Testis (tissue), 3 donors: ENCODE results near the gene PA2G4. TPM values are rescaled to one million over a fixed set of nuclear protein-coding genes. Genes with fewer than 3 reads are reported as not detected.

Experiments used
- DNase-seq: peaks from one replicate; pipeline ENCODE4 v3.0.0-alpha.2; 2019
- H3K27ac ChIP-seq, 2 donors: fragments of 200-600 bp; sonication (generic); one replicate each; pipeline ENCODE4 v1.5.1; 2019
- H3K27me3 ChIP-seq: fragments of 200-600 bp; sonication (generic); one replicate; pipeline ENCODE4 v1.5.1; 2019
- H3K36me3 ChIP-seq: fragments of 200-600 bp; sonication (generic); one replicate; pipeline ENCODE4 v1.5.1; 2017; ENCODE audit warnings: low read depth; ENCODE audit errors: missing control alignments
- H3K4me1 ChIP-seq: fragments of 200-600 bp; sonication (generic); one replicate; pipeline ENCODE4 v1.5.1; 2019
- H3K4me3 ChIP-seq, 2 donors: fragments of 200-600 bp; sonication (generic); one replicate each; pipeline ENCODE4 v1.5.1; 2017 to 2019
- H3K9me3 ChIP-seq: fragments of 200-600 bp; sonication (generic); one replicate; pipeline ENCODE4 v1.5.1; 2017
- POLR2A ChIP-seq: fragments of 450-650 bp; IDR thresholded peaks from one replicate; pipeline ENCODE4 v1.6.1; 2017; ENCODE audit warnings: antibody characterized with exemption, mild to moderate bottlenecking, moderate library complexity
- WGBS, 2 donors: methylation state at CpG; one replicate each; pipeline ENCODE4 v1.1.5; 2018; 5-methylcytosine and 5-hydroxymethylcytosine counted together
- intact Hi-C: fragments of 100-400 bp; cut with DNase I; formaldehyde crosslinking; loops from one replicate; pipeline ENCODE4 v1.15.1; 2023; ENCODE audit warnings: low total_unique reads
- polyA plus RNA-seq: library from polyadenylated mRNA; stranded (reverse); fragments of 350-450 nt; fragmentation: Illumina TruSeq; extraction: RNeasy Lipid Tissue Mini Kit (QIAGEN cat#74804); gene quantifications from one replicate; pipeline ENCODE4 v1.2.3, GENCODE V29; 2014; ENCODE audit warnings: low read depth, low replicate concordance; ENCODE audit not compliant: insufficient read depth
- total RNA-seq, 2 donors: library from RNA; depleted of rRNA; stranded (reverse); fragments of >200 nt; gene quantifications; one replicate each; pipeline ENCODE4 v1.2.3, GENCODE V29; 2016
- TF ChIP-seq, protein P1 (sequence below), 3 experiments: fragments of 450-650 bp in 2 of 3; fragments of 200-600 bp in 1 of 3; sonication (generic) in 1 of 3; IDR thresholded peaks; one replicate each; pipeline ENCODE4 v1.5.1; 2016 to 2019; ENCODE audit warnings: antibody characterized with exemption in 3 of 3, mild to moderate bottlenecking in 2 of 3, moderate library complexity in 1 of 3

The PA2G4 gene
- total and polyA plus RNA-seq, 3 donors from 2014 or later = 61.0 to 190 (median 81.4) TPM

DNA sequence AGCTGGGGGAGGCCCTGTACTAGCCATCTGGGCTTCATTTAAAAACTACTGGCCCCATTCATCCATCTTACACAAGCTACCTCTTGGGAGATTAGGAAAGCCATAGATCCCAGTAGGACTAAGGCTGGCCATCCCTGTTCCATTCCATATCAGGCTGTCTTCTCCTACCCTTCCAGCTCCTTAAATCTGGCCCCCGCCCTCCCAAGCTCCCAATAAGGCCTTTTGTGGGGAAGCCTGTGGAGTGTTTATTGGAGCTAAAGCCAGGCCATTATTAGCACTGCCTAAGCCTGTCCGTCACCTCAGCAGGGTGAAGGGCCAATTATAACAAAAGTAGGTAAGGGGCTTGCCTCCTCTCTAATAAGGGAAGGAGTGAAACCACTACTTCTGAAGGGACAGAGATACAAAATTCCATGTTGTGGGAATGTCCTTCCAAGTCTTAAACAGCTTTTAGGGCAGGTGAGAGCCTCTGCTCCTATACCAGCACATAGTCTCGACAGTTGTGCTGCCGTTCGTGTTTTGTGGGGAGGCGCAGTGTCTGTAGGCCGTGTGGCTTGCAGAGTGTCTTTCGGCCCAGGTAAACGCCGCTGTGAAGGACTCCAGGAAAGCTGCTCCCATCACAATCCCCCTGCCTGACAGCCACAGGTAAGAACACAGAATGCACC lies 57.5 kb downstream of the PA2G4 start:
- Histone ChIP-seq H3K36me3 (no peaks in the 10 kb centered on the region), H3K27ac (peak overlapping the region in 1 of 2 donors; percentile 98), H3K4me3 (no peak overlapping the region), H3K9me3 (no peaks in the 10 kb centered on the region), H3K4me1 (peaks cover 31% of the 10 kb centered on the region), H3K27me3 (no peaks in the 10 kb centered on the region)
- 68 to 73% methylated on average over 10 of the region's 10 CpGs for WGBS, 2 donors
- intact Hi-C loops = loop anchor here (5.0 kb wide), 1 partner anchor 35 kb away; the partner anchor contains the start of gene ESYT1
- no peak for DNase-seq
- TF ChIP-seq, protein P1, sequence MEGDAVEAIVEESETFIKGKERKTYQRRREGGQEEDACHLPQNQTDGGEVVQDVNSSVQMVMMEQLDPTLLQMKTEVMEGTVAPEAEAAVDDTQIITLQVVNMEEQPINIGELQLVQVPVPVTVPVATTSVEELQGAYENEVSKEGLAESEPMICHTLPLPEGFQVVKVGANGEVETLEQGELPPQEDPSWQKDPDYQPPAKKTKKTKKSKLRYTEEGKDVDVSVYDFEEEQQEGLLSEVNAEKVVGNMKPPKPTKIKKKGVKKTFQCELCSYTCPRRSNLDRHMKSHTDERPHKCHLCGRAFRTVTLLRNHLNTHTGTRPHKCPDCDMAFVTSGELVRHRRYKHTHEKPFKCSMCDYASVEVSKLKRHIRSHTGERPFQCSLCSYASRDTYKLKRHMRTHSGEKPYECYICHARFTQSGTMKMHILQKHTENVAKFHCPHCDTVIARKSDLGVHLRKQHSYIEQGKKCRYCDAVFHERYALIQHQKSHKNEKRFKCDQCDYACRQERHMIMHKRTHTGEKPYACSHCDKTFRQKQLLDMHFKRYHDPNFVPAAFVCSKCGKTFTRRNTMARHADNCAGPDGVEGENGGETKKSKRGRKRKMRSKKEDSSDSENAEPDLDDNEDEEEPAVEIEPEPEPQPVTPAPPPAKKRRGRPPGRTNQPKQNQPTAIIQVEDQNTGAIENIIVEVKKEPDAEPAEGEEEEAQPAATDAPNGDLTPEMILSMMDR (IDR thresholded peaks at IDR 0.05) = no peak
- TF ChIP-seq POLR2A = no peak

DNA sequence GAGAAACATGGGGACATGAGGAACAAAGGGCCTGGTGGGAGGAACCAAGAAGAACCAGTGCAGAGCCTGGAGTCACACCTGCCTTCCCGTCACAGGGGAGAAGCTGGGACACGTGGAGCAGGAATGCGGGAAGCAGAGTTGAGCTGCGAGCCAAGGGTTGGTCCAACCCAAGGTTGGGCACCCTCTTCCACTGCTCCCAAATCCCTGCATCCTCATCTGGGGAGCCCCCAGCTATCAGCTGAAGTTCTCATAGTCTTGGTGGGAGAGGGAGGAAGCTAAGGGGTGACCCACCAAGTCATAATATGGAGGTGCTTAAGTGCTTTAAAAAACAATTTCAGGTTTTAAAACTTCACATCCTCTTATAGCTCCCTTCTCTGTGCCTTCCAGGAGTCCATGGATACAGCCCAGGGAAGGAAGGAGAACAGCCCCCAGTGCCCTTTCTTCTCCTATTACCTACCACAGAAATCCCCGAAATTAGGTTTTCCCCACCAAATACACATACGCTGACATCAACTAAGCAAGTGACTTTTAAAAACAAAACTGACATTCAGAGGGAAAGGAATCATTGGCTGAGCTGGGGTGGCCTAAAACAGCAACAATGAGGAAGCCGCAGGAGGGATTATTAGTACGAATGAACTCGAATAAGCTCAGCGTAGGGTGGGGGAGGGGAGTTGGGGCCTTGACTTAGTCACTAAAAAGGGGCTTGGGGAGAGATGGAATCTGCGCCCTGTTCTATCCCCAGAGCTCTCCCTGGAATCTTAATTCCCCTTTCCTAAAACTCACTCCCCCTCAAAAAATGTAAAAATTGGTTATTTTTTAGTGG lies 58.3 kb downstream of the PA2G4 start:
- Histone ChIP-seq H3K36me3 (no peaks in the 10 kb centered on the region), H3K4me1 (peaks cover 25% of the 10 kb centered on the region)

More for the DNA sequence above, 58.3 kb downstream of the PA2G4 start:
- WGBS, 2 donors = 58 to 69% methylated on average over 11 of the region's 11 CpGs
- DNase-seq = no peak
- intact Hi-C loops = loop anchor here (5.0 kb wide), 1 partner anchor 35 kb away; the partner anchor contains the start of gene ESYT1
- Histone ChIP-seq H3K27me3 (no peaks in the 10 kb centered on the region), H3K4me3 (no peak overlapping the region), H3K27ac (no peak overlapping the region), H3K9me3 (no peaks in the 10 kb centered on the region)
- TF ChIP-seq, protein P1 (IDR thresholded peaks at IDR 0.05) = no peak
- TF ChIP-seq POLR2A = no peak

Other genes starting within 250 kb of the PA2G4 start
- 10 to 100 TPM; 51.8 to 71.3 TPM for gene PYM1, start 176.7 kb upstream of the PA2G4 start, total RNA-seq
- gene PYM1, start 176.7 kb upstream of the PA2G4 start, polyA plus RNA-seq = 51.6 TPM
- gene DGKA, start 173.4 kb upstream of the PA2G4 start, total RNA-seq = 10 to 100 TPM; 28.9 to 40.4 TPM
- 40.3 TPM for gene DGKA, start 173.4 kb upstream of the PA2G4 start, polyA plus RNA-seq
- gene PMEL, start 138.5 kb upstream of the PA2G4 start, total RNA-seq = 10 to 100 TPM in 1 of 2 donors, 1 to 10 TPM in 1; 8.9 to 11.1 TPM
- gene PMEL, start 138.5 kb upstream of the PA2G4 start, polyA plus RNA-seq = 8.2 TPM
- gene CDK2, start 137.7 kb upstream of the PA2G4 start, total RNA-seq = 10 to 100 TPM; 16.5 to 20.3 TPM
- 19.8 TPM for gene CDK2, start 137.7 kb upstream of the PA2G4 start, polyA plus RNA-seq
- 100 to 1,000 TPM; 144 to 198 TPM for gene RAB5B, start 130.5 kb upstream of the PA2G4 start, total RNA-seq
- gene RAB5B, start 130.5 kb upstream of the PA2G4 start, polyA plus RNA-seq = 139 TPM
- gene SUOX, start 107.3 kb upstream of the PA2G4 start, total RNA-seq = 10 to 100 TPM in 1 of 2 donors, 1 to 10 TPM in 1; 9.5 to 14.3 TPM
- 14.1 TPM for gene SUOX, start 107.3 kb upstream of the PA2G4 start, polyA plus RNA-seq
- 10 to 100 TPM; 10.7 to 13.9 TPM for gene IKZF4, start 83.5 kb upstream of the PA2G4 start, total RNA-seq
- gene IKZF4, start 83.5 kb upstream of the PA2G4 start, polyA plus RNA-seq = 17.7 TPM
- gene RPS26, start 62.6 kb upstream of the PA2G4 start, total RNA-seq = 100 to 1,000 TPM; 395 to 568 TPM
- gene RPS26, start 62.6 kb upstream of the PA2G4 start, polyA plus RNA-seq = 197 TPM
- gene ERBB3, start 24.4 kb upstream of the PA2G4 start, total RNA-seq = 1 to 10 TPM; 3.3 to 9.8 TPM
- gene ERBB3, start 24.4 kb upstream of the PA2G4 start, polyA plus RNA-seq = 6.1 TPM
- 1,000 to 10,000 TPM; 1,066 to 1,985 TPM for gene RPL41, start 12.1 kb downstream of the PA2G4 start, total RNA-seq
- 2,323 TPM for gene RPL41, start 12.1 kb downstream of the PA2G4 start, polyA plus RNA-seq
- gene ZC3H10, start 13.7 kb downstream of the PA2G4 start, total RNA-seq = 10 to 100 TPM; 16.2 to 20.6 TPM
- gene ZC3H10, start 13.7 kb downstream of the PA2G4 start, polyA plus RNA-seq = 12.4 TPM
- gene ESYT1, start 23.7 kb downstream of the PA2G4 start, total RNA-seq = 10 to 100 TPM; 72.0 to 99.8 TPM
- gene ESYT1, start 23.7 kb downstream of the PA2G4 start, polyA plus RNA-seq = 50.8 TPM
- gene MYL6B, start 48.0 kb downstream of the PA2G4 start, total RNA-seq = 100 to 1,000 TPM; 229 to 428 TPM
- 480 TPM for gene MYL6B, start 48.0 kb downstream of the PA2G4 start, polyA plus RNA-seq
- gene MYL6, start 53.8 kb downstream of the PA2G4 start, total RNA-seq = 1,000 to 10,000 TPM in 1 of 2 donors, 100 to 1,000 TPM in 1; 939 to 1,373 TPM
- 1,271 TPM for gene MYL6, start 53.8 kb downstream of the PA2G4 start, polyA plus RNA-seq
- 100 to 1,000 TPM; 106 to 148 TPM for gene SMARCC2, start 84.9 kb downstream of the PA2G4 start, total RNA-seq
- 69.5 TPM for gene SMARCC2, start 84.9 kb downstream of the PA2G4 start, polyA plus RNA-seq
- gene RNF41, start 117.4 kb downstream of the PA2G4 start, total RNA-seq = 10 to 100 TPM; 63.7 to 70.2 TPM
- 49.3 TPM for gene RNF41, start 117.4 kb downstream of the PA2G4 start, polyA plus RNA-seq
- gene NABP2, start 119.8 kb downstream of the PA2G4 start, total RNA-seq = 10 to 100 TPM; 27.5 to 30.4 TPM
- 40.8 TPM for gene NABP2, start 119.8 kb downstream of the PA2G4 start, polyA plus RNA-seq
- gene SLC39A5, start 125.5 kb downstream of the PA2G4 start, total RNA-seq = under 1 TPM in 1 of 2 donors, not detected in 1; 0.87 TPM
- gene SLC39A5, start 125.5 kb downstream of the PA2G4 start, polyA plus RNA-seq = 3.9 TPM
- 10 to 100 TPM; 26.8 to 32.3 TPM for gene ANKRD52, start 153.8 kb downstream of the PA2G4 start, total RNA-seq
- gene ANKRD52, start 153.8 kb downstream of the PA2G4 start, polyA plus RNA-seq = 20.1 TPM
- gene COQ10A, start 162.4 kb downstream of the PA2G4 start, total RNA-seq = 10 to 100 TPM; 24.2 to 26.9 TPM
- 10.6 TPM for gene COQ10A, start 162.4 kb downstream of the PA2G4 start, polyA plus RNA-seq
- 10 to 100 TPM; 67.8 to 70.2 TPM for gene CS, start 195.8 kb downstream of the PA2G4 start, total RNA-seq
- 63.8 TPM for gene CS, start 195.8 kb downstream of the PA2G4 start, polyA plus RNA-seq
- gene CNPY2, start 211.4 kb downstream of the PA2G4 start, total RNA-seq = 10 to 100 TPM; 62.4 to 63.3 TPM
- gene CNPY2, start 211.4 kb downstream of the PA2G4 start, polyA plus RNA-seq = 82.5 TPM
- 100 to 1,000 TPM; 105 to 155 TPM for gene PAN2, start 229.4 kb downstream of the PA2G4 start, total RNA-seq
- gene PAN2, start 229.4 kb downstream of the PA2G4 start, polyA plus RNA-seq = 119 TPM
- gene IL23A, start 234.3 kb downstream of the PA2G4 start, total RNA-seq = 1 to 10 TPM; 8.1 to 8.4 TPM
- 34.9 TPM for gene IL23A, start 234.3 kb downstream of the PA2G4 start, polyA plus RNA-seq